EL (cell line): ENCODE results near the gene SIAE.
A peak's percentile ranks its signal among the peaks of the same experiment; 100 is the strongest.
"Not testable (repeated sequence)": the region's sequence is repeated elsewhere in the genome, so short reads cannot be mapped to it uniquely, and the experiment has no call there.

Source experiments
- DNase-seq: peaks from one replicate; pipeline ENCODE4 v3.0.0-alpha.2; 2016

SIAE gene

GRCh38 chr11:124622531-124623451, 50.7 kb downstream of the SIAE start, which contains the start of gene TBRG1:
TSS of gene TBRG1 (plus strand) at chr11:124622864. CDS start at chr11:124623084, 220 bp downstream.
- DNase-seq, result peak; percentile 90

DNA sequence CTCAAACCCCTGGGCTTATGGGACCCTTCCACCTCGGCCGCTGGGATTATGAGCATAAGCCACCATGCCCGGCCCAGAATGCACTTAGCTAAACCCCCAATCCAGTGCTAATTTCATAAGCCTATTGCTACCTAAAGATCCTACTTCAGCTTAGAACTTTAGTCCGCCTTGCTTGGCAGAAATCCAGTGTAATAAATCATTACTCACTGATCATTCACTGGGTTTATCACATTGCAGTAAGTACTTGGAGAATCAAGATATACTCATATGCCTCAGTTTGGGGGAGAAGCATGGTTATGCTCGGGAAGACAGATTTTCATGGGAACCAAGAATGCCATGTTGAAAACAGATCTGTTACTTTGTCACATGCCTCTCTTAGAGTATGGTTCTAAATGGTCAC, 54.7 kb downstream of the SIAE start:
- DNase-seq, result no peak

GRCh38 chr11:124612567-124613246, 60.8 kb downstream of the SIAE start:
- no peak for DNase-seq

DNA sequence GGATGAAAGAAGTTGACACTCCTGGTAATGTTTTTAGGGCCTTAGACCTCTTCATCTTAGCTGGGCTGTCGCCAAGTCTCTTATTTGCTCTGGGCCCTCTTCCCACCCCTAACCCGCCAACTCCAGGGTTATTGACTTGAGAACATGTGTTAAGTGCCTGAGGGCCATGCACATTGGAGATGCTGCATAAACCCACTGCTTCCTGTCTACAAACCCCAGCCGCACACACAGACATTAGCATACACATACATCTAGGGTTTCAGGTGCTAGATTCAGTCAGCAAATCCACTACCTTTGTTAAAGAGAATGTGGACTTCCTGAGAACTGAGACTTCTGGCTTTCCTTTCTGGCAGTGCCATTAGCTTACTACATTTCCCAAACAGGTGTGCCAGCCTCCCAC, 61.5 kb downstream of the SIAE start:
- no peak for DNase-seq

- no peak for DNase-seq
Measured at GRCh38 chr11:124611064-124611463, 62.5 kb downstream of the SIAE start, which contains the start of gene PANX3. TSS of gene PANX3 (plus strand) at chr11:124611428. CDS start at chr11:124611557, 129 bp downstream.

- DNase-seq, result no peak
Measured at GRCh38 chr11:124610295-124610694, 63.2 kb downstream of the SIAE start.

- no peak for DNase-seq
Measured at GRCh38 chr11:124608147-124608546, 65.4 kb downstream of the SIAE start.

- no peak for DNase-seq
Measured at GRCh38 chr11:124605719-124606118, 67.8 kb downstream of the SIAE start.

GRCh38 chr11:124602723-124603122, 70.8 kb downstream of the SIAE start:
- not testable (repeated sequence) for DNase-seq

DNA sequence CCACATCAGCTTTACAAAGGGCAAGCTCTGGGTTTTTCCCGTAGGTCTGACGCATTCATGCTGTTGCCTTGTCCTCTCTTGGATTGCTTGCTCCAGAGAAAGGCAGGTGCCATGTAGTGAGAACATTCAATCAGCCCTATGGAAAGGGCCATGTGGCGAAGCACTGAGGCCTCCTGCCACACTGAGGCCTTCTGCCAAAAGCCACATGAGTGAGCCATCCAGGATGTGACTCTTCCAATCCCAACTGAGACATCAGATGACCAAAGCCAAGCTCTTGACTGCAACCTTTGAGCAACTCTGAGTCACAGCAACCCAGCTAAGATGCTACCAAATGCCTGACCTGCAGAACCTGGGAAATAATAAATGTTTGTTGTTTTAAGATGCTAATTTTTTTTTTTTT, 71.3 kb downstream of the SIAE start:
- peak; percentile 47 for DNase-seq

DNA sequence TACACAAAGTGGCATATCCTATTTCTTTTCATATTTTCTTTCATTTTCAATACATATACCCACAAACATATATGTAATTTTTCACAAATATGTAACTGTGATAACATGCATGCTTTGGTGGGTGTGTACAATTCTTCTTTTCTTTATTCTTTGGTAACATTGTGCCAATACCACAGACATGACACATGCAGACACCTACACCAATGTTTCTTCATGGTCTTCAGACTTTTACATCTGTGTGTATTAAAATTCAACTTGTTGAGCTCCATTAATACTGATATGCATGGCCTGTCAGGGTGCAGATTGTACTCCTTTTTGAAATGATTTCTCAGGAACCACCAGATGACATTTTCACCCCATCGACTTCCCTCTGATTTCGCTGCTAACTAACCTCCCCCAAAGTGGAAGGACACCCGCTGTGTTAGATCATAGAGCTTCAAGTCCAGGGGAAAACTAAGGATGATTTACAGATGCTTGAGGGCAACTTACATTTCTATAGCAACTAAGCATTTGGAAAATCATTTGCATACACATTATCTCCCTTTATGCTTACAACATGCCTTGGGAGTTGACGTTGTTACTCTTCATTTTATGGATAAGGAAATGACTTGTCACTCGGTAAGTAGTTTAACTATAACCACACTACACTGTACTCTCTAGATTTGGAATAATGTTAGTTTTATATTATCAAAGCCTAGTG, 72.8 kb downstream of the SIAE start:
- no peak for DNase-seq

DNA sequence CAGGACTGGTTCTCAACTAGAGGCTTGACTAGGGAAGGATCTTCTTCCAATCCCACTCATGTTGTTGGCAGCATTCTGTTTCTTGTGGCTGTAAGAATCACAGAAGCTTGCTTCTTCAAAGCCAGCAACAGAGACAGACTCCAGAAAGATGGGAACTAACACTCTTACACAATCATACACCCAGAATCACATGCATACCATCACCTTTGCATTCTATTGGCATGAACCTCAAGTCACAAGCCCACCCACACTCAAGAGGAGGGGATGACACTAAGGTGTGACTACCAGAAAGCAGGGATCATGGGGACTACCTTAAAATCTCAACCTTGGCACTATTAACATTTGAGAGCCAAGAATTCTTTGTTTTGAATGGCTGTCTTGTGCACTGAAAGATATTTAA, 75.9 kb downstream of the SIAE start:
- DNase-seq, result no peak

GRCh38 chr11:124595302-124595701, 78.2 kb downstream of the SIAE start:
- no peak for DNase-seq

DNA sequence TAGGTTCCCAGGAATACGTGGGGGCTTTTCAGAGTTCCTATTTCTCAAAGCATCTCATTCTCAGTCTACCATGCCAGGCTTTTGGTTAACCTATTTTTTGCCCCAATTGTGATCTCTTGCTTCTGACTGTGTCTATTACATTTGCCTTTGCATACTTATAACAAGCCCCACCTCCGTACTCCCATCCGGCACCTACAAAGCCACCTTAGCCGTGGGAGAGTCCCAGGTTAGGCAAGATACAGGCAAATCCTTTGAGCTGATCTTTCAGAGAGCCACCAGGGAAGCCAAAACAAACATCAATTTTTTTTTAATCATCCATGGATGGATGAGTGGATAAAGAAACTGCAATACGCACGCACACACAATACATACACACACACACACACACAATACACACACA, 80.9 kb downstream of the SIAE start:
- DNase-seq, result no peak

GRCh38 chr11:124591430-124591829, 82.1 kb downstream of the SIAE start:
- no peak for DNase-seq

GRCh38 chr11:124586238-124586860, 87.2 kb downstream of the SIAE start:
- peak; percentile 54 for DNase-seq

DNA sequence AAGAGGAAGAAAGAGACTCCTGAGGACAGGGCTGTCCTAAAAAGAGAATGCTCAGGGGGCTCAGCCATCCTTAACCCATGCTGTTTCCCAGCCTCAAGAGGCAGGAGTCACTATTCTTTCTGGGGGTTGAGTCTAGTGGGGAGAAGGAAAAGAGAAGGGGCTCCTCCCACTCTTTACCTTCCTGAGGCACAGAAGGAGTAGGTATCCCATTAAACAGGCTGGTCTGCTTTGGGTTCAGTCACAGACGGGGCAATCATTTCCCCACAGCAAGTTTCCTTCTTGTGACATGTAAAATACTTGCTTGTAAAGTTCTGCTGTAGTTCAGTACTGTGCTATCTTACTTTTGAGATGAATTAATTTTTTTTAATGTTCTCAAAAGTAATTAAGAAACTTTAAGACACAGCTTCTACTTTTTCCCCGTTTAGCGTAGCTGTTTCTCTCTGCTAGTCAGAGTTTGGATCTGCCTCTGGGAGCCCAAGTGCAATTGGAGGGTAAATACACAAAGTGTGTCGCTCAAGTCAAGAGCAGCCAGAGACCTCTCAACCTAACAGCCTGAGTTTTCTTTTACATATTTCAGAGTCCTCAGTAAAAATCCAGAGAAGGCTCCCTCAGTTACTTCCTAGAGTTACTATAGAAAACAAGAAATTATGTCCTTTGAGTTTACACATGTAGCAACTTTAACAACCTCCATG, 88.7 kb downstream of the SIAE start:
- DNase-seq, result no peak

DNA sequence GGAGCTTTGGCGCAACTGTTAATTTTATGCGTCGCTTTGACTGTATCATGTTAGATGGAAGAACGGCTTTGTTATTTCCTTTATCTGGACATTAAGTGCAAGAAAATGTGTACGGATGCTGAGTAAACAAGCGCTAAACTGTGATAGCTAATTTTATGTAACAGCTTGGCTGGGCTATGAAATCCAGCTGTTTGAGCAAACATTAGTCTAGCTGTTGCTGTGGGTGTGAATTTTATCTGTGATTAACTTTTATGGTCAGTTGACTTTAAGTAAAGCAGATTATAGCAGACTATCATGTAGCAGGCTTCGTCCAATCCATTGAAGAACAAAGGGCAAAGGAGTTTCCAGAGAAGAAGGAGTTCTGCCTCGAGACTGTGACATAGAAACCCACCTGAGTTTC, 89.8 kb downstream of the SIAE start:
- no peak for DNase-seq
